SK-N-SH (cell line): Measurements from ENCODE around the gene FASTKD3. TPM values are rescaled to one million over a fixed set of nuclear protein-coding genes. Genes with fewer than 3 reads are reported as not detected.
A peak's percentile ranks its signal among the peaks of the same experiment; 100 is the strongest.

ENCODE experiments used
- CTCF ChIA-PET: fragments of 300-600, 350-600 bp; formaldehyde crosslinking; extraction: SDS; loops from one replicate; lab custom pipeline; 2021; lab: Yijun Ruan, JAX
- POLR2A ChIA-PET: fragments of 350-600 bp; sonication (Branson Sonifier 250); formaldehyde crosslinking; extraction: SDS; loops from one replicate; lab custom pipeline; 2020; ENCODE audit warnings: antibody characterized with exemption, inconsistent platforms; lab: Yijun Ruan, JAX
- DNase-seq: peaks from one replicate; pipeline ENCODE4 v3.0.0; 2012
- H2AFZ ChIP-seq: fragments of 200-600 bp; sonication (generic); 2 replicates; pipeline ENCODE4 v1.8.1; 2016; ENCODE audit warnings: antibody characterized with exemption, mild to moderate bottlenecking, low read depth
- H3F3A ChIP-seq: fragments of 200-600 bp; sonication (generic); replicated peaks from 2 replicates; pipeline ENCODE3; 2016; ENCODE audit warnings: antibody characterized with exemption, mild to moderate bottlenecking; ENCODE audit not compliant: insufficient read depth
- H3K27ac ChIP-seq, 2 experiments: fragments of 200-500 bp in 1 of 2; fragments of 200-600 bp in 1 of 2; sonication (Bioruptor generic) in 1 of 2; sonication (generic), shearing (Covaris generic) in 1 of 2; 2 replicates each; pipeline versions ENCODE4 v1.5.1 to v1.6.1; 2014 to 2016; ENCODE audit warnings: low read depth in 2 of 2, inconsistent platforms in 1 of 2, low read length in 1 of 2, mild to moderate bottlenecking in 1 of 2, mixed read lengths in 1 of 2
- H3K27me3 ChIP-seq: fragments of 200-600 bp; sonication (generic), shearing (Covaris generic); 2 replicates; pipeline ENCODE4 v1.6.1; 2016; ENCODE audit warnings: mixed run types; ENCODE audit not compliant: insufficient read depth
- H3K36me3 ChIP-seq, 2 experiments: fragments of 200-500 bp in 1 of 2; fragments of 200-600 bp in 1 of 2; sonication (Bioruptor generic) in 1 of 2; sonication (generic) in 1 of 2; replicated peaks in 1 of 2; 2 replicates each; pipeline versions ENCODE3 to v1.5.1; 2014 to 2016; ENCODE audit warnings: low read length in 1 of 2, mild to moderate bottlenecking in 1 of 2; ENCODE audit not compliant: insufficient read depth in 2 of 2, control insufficient read depth in 1 of 2
- H3K4me1 ChIP-seq, 2 experiments: fragments of 200-500 bp in 1 of 2; fragments of 200-600 bp in 1 of 2; sonication (Bioruptor generic) in 1 of 2; sonication (generic), shearing (Covaris generic) in 1 of 2; 2 replicates each; pipeline versions ENCODE4 v1.5.1 to v1.6.1; 2014 to 2016; ENCODE audit warnings: low read depth in 1 of 2, low read length in 1 of 2, mixed run types in 1 of 2; ENCODE audit not compliant: insufficient read depth in 2 of 2, control insufficient read depth in 1 of 2
- H3K4me2 ChIP-seq: fragments of 200-600 bp; sonication (generic), shearing (Covaris generic); 2 replicates; pipeline ENCODE4 v1.6.1; 2017; ENCODE audit warnings: mixed run types
- H3K4me3 ChIP-seq, 2 experiments: fragments of 200-500 bp in 1 of 2; fragments of 200-600 bp in 1 of 2; sonication (Bioruptor generic) in 1 of 2; sonication (generic), shearing (Covaris generic) in 1 of 2; 2 replicates each; pipeline versions ENCODE4 v1.5.1 to v1.8.1; 2014 to 2016; ENCODE audit warnings: low read depth in 2 of 2, inconsistent platforms in 1 of 2, low read length in 1 of 2, mild to moderate bottlenecking in 1 of 2, mixed read lengths in 1 of 2, moderate library complexity in 1 of 2
- H3K79me2 ChIP-seq: fragments of 200-600 bp; sonication (generic); 2 replicates; pipeline ENCODE4 v1.8.1; 2017; ENCODE audit warnings: mild to moderate bottlenecking; ENCODE audit not compliant: insufficient read depth
- H3K9ac ChIP-seq: fragments of 200-600 bp; sonication (generic); 2 replicates; pipeline ENCODE4 v1.6.1; 2017; ENCODE audit warnings: mixed run types
- H3K9me2 ChIP-seq: fragments of 200-600 bp; sonication (generic); 2 replicates; pipeline ENCODE4 v1.6.1; 2017; ENCODE audit warnings: mixed run types
- H3K9me3 ChIP-seq: fragments of 200-600 bp; sonication (generic); 2 replicates; pipeline ENCODE4 v1.6.1; 2017; ENCODE audit warnings: mixed run types, mild to moderate bottlenecking, moderate library complexity
- H4K20me1 ChIP-seq: fragments of 200-600 bp; sonication (generic); 2 replicates; pipeline ENCODE4 v1.6.1; 2017; ENCODE audit warnings: mild to moderate bottlenecking, mixed run types; ENCODE audit not compliant: insufficient read depth
- CTCF ChIP-seq: fragments of 200-600 bp; sonication (generic); IDR thresholded peaks from 2 replicates; pipeline ENCODE4 v1.6.1; 2017; ENCODE audit warnings: antibody characterized with exemption, mild to moderate bottlenecking, moderate library complexity
- ELF1 ChIP-seq: IDR thresholded peaks from 2 replicates; pipeline ENCODE4 v1.4.0; 2012
- FOSL2 ChIP-seq: IDR thresholded peaks from 2 replicates; pipeline ENCODE4 v1.4.0; 2012; ENCODE audit warnings: low read depth, mild to moderate bottlenecking, moderate library complexity, borderline replicate concordance
- FOXJ3 ChIP-seq: sonication (generic); formaldehyde crosslinking; IDR thresholded peaks from 2 replicates; pipeline ENCODE4 v1.5.1; 2020; ENCODE audit warnings: mild to moderate bottlenecking, missing genetic modification reagents
- FOXM1 ChIP-seq: IDR thresholded peaks from 2 replicates; pipeline ENCODE4 v1.4.0; 2012; ENCODE audit warnings: low read depth, mild to moderate bottlenecking
- GATA2 ChIP-seq: sonication (generic); formaldehyde crosslinking; IDR thresholded peaks from 2 replicates; pipeline ENCODE4 v1.5.0; 2020; ENCODE audit warnings: mild to moderate bottlenecking, missing genetic modification reagents
- MEF2A ChIP-seq: IDR thresholded peaks from 2 replicates; pipeline ENCODE4 v1.4.0; 2012; ENCODE audit warnings: low read depth, borderline replicate concordance
- MXI1 ChIP-seq: IDR thresholded peaks from 2 replicates; pipeline ENCODE4 v1.6.1; 2012; ENCODE audit warnings: mild to moderate bottlenecking, low read depth, low read length, improper control_type of control experiment
- POLR2AphosphoS5 ChIP-seq: IDR thresholded peaks from 2 replicates; pipeline ENCODE4 v1.6.1; 2012; ENCODE audit warnings: low read depth, low read length
- RAD21 ChIP-seq: IDR thresholded peaks from 2 replicates; pipeline ENCODE4 v1.6.1; 2012; ENCODE audit warnings: mild to moderate bottlenecking, low read length
- RCOR1 ChIP-seq: fragments of 150-350 bp; IDR thresholded peaks from 2 replicates; pipeline ENCODE4 v1.6.1; 2017; ENCODE audit warnings: antibody characterized with exemption, low read length
- SIN3A ChIP-seq: IDR thresholded peaks from 2 replicates; pipeline ENCODE4 v1.6.1; 2012; ENCODE audit warnings: low read depth, mild to moderate bottlenecking, low read length, moderate library complexity, borderline replicate concordance
- SMC3 ChIP-seq: IDR thresholded peaks from 2 replicates; pipeline ENCODE4 v1.6.1; 2012; ENCODE audit warnings: low read depth, low read length, improper control_type of control experiment
- TAF1 ChIP-seq: IDR thresholded peaks from 2 replicates; pipeline ENCODE4 v1.6.1; 2012; ENCODE audit warnings: low read depth, mild to moderate bottlenecking, low read length, moderate library complexity, borderline replicate concordance
- TCF12 ChIP-seq: IDR thresholded peaks from 2 replicates; pipeline ENCODE4 v1.4.0; 2012
- TEAD4 ChIP-seq: IDR thresholded peaks from 2 replicates; pipeline ENCODE4 v1.4.0; 2012; ENCODE audit warnings: mild to moderate bottlenecking, borderline replicate concordance; ENCODE audit not compliant: insufficient read depth
- YY1 ChIP-seq: IDR thresholded peaks from 2 replicates; pipeline ENCODE4 v1.4.0; 2012; ENCODE audit warnings: low read depth, mild to moderate bottlenecking
- ZBTB33 ChIP-seq: IDR thresholded peaks from 2 replicates; pipeline ENCODE4 v1.4.0; 2012; ENCODE audit warnings: low read depth, borderline replicate concordance
- WGBS: methylation state at CpG from one replicate; pipeline ENCODE4 v1.1.6; 2017; ENCODE audit warnings: low lambda C conversion rate; 5-methylcytosine and 5-hydroxymethylcytosine counted together
- polyA plus RNA-seq, 3 experiments: library from polyadenylated mRNA; depleted of rRNA; stranded (reverse); fragments of >200 nt; gene quantifications; 2 replicates each; pipeline ENCODE4 v1.2.3, GENCODE V29; 2012
- TF ChIP-seq, protein P1 (sequence below): fragments of 150-350 bp; IDR thresholded peaks from 2 replicates; pipeline ENCODE4 v1.6.1; 2016; ENCODE audit warnings: mild to moderate bottlenecking, low read depth, low read length
- TF ChIP-seq, protein P2 (sequence below): IDR thresholded peaks from 2 replicates; pipeline ENCODE4; 2012
- TF ChIP-seq, protein P3 (sequence below): IDR thresholded peaks from 2 replicates; pipeline ENCODE4 v1.4.0; 2012; ENCODE audit warnings: low read depth, borderline replicate concordance
- TF ChIP-seq, protein P4 (sequence below): IDR thresholded peaks from 2 replicates; pipeline ENCODE4 v1.6.1; 2012; ENCODE audit warnings: mild to moderate bottlenecking, low read depth, low read length, moderate library complexity
- TF ChIP-seq, protein P5 (sequence below): fragments of 150-350 bp; IDR thresholded peaks from 2 replicates; pipeline ENCODE4 v1.6.1; 2017; ENCODE audit warnings: antibody characterized with exemption, low read length, low read depth, borderline replicate concordance

FASTKD3 gene
- polyA plus RNA-seq, 1 of the 3 experiments (the other 2 are of a cell fraction): 5.4 TPM

- H3F3A ChIP-seq: peaks cover 8% of the 10 kb centered on the region
- CTCF ChIA-PET: interaction anchor here (0.6 to 4.0 kb wide), 14 partner anchors 11 to 1035 kb away, joined by 3 to 34 read pairs (median 4); partner anchors contain the start of genes FASTKD3 and MTRR
- no peaks in the 10 kb centered on the region for H4K20me1 ChIP-seq
- peaks cover 24 to 35% of the 10 kb centered on the region in 2 experiments for H3K36me3 ChIP-seq
- peaks cover 4 to 11% of the 10 kb centered on the region in 2 experiments; a peak in 2 of 4 replicates for H3K4me1 ChIP-seq
- H3K4me2 ChIP-seq: no peak overlapping the region
- H3K9me3 ChIP-seq: no peaks in the 10 kb centered on the region
- no peak overlapping the region for H3K4me3 ChIP-seq
- no peak overlapping the region for H3K9ac ChIP-seq
- POLR2A ChIA-PET: no interaction called here
- 100% methylated on average over 2 of the region's 2 CpGs for WGBS
- H3K79me2 ChIP-seq: no peaks in the 10 kb centered on the region
- H3K27ac ChIP-seq: no peak overlapping the region
- no peaks in the 10 kb centered on the region for H3K9me2 ChIP-seq
- DNase-seq: peak; percentile 65
- H2AFZ ChIP-seq: no peak overlapping the region
- no peaks in the 10 kb centered on the region; the same call in 1 of the 2 replicates for H3K27me3 ChIP-seq
- TF ChIP-seq, protein P1, sequence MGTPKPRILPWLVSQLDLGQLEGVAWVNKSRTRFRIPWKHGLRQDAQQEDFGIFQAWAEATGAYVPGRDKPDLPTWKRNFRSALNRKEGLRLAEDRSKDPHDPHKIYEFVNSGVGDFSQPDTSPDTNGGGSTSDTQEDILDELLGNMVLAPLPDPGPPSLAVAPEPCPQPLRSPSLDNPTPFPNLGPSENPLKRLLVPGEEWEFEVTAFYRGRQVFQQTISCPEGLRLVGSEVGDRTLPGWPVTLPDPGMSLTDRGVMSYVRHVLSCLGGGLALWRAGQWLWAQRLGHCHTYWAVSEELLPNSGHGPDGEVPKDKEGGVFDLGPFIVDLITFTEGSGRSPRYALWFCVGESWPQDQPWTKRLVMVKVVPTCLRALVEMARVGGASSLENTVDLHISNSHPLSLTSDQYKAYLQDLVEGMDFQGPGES: no peak
- TF ChIP-seq SMC3: peak; percentile 29; the same call in 1 of the 2 replicates
- TF ChIP-seq, protein P2, sequence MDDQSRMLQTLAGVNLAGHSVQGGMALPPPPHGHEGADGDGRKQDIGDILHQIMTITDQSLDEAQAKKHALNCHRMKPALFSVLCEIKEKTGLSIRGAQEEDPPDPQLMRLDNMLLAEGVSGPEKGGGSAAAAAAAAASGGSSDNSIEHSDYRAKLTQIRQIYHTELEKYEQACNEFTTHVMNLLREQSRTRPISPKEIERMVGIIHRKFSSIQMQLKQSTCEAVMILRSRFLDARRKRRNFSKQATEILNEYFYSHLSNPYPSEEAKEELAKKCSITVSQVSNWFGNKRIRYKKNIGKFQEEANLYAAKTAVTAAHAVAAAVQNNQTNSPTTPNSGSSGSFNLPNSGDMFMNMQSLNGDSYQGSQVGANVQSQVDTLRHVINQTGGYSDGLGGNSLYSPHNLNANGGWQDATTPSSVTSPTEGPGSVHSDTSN: no peak
- TF ChIP-seq TAF1: no peak
- TF ChIP-seq CTCF: peak; percentile 67
- TF ChIP-seq FOXJ3 (CRISPR knock-in tag): no peak
- no peak for TF ChIP-seq GATA2
- no peak for TF ChIP-seq SIN3A
- TF ChIP-seq ELF1: no peak
- TF ChIP-seq FOXM1: no peak
- TF ChIP-seq POLR2AphosphoS5: no peak
- no peak for TF ChIP-seq MEF2A
- TF ChIP-seq, protein P3, sequence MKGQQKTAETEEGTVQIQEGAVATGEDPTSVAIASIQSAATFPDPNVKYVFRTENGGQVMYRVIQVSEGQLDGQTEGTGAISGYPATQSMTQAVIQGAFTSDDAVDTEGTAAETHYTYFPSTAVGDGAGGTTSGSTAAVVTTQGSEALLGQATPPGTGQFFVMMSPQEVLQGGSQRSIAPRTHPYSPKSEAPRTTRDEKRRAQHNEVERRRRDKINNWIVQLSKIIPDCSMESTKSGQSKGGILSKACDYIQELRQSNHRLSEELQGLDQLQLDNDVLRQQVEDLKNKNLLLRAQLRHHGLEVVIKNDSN: no peak
- TF ChIP-seq ZBTB33: no peak
- TF ChIP-seq RAD21: peak; percentile 80
- TF ChIP-seq MXI1: no peak
- no peak for TF ChIP-seq YY1
- TF ChIP-seq, protein P4, sequence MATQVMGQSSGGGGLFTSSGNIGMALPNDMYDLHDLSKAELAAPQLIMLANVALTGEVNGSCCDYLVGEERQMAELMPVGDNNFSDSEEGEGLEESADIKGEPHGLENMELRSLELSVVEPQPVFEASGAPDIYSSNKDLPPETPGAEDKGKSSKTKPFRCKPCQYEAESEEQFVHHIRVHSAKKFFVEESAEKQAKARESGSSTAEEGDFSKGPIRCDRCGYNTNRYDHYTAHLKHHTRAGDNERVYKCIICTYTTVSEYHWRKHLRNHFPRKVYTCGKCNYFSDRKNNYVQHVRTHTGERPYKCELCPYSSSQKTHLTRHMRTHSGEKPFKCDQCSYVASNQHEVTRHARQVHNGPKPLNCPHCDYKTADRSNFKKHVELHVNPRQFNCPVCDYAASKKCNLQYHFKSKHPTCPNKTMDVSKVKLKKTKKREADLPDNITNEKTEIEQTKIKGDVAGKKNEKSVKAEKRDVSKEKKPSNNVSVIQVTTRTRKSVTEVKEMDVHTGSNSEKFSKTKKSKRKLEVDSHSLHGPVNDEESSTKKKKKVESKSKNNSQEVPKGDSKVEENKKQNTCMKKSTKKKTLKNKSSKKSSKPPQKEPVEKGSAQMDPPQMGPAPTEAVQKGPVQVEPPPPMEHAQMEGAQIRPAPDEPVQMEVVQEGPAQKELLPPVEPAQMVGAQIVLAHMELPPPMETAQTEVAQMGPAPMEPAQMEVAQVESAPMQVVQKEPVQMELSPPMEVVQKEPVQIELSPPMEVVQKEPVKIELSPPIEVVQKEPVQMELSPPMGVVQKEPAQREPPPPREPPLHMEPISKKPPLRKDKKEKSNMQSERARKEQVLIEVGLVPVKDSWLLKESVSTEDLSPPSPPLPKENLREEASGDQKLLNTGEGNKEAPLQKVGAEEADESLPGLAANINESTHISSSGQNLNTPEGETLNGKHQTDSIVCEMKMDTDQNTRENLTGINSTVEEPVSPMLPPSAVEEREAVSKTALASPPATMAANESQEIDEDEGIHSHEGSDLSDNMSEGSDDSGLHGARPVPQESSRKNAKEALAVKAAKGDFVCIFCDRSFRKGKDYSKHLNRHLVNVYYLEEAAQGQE: no peak
- no peak for TF ChIP-seq RCOR1
- no peak for TF ChIP-seq FOSL2
- TF ChIP-seq, protein P5, sequence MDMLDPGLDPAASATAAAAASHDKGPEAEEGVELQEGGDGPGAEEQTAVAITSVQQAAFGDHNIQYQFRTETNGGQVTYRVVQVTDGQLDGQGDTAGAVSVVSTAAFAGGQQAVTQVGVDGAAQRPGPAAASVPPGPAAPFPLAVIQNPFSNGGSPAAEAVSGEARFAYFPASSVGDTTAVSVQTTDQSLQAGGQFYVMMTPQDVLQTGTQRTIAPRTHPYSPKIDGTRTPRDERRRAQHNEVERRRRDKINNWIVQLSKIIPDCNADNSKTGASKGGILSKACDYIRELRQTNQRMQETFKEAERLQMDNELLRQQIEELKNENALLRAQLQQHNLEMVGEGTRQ: no peak
- TF ChIP-seq TEAD4: no peak
- TF ChIP-seq TCF12: no peak
These were observed 12.0 kb downstream of the FASTKD3 start for GRCh38 chr5:7856855-7857254.
